GM23338 (cell line): ENCODE measurements around the gene MOCOS. TPM values are rescaled to one million over a fixed set of nuclear protein-coding genes. Genes with fewer than 3 reads are reported as not detected.

Source experiments
- ATAC-seq: fragments of 200-7000 bp; cut with Tn5 transposase; 3 replicates; pipeline ENCODE4 v1.9.1; 2020
- DNase-seq: peaks from one replicate; pipeline ENCODE4 v3.0.0-alpha.2; 2015; ENCODE audit warnings: low spot score
- H2AFZ ChIP-seq: fragments of 200-600 bp; sonication (generic); 2 replicates; pipeline ENCODE4 v1.8.0; 2016; ENCODE audit warnings: antibody characterized with exemption, mild to moderate bottlenecking, moderate library complexity
- H3F3A ChIP-seq: fragments of 200-600 bp; sonication (generic); replicated peaks from 2 replicates; pipeline ENCODE4 v1.8.0; 2017; ENCODE audit warnings: antibody characterized with exemption, mixed run types, low read depth
- H3K27ac ChIP-seq: fragments of 200-600 bp; sonication (generic); 2 replicates; pipeline ENCODE4 v1.6.1; 2016; ENCODE audit warnings: low read depth
- H3K27me3 ChIP-seq: fragments of 200-600 bp; sonication (generic); 2 replicates; pipeline ENCODE4 v1.8.0; 2016; ENCODE audit warnings: mild to moderate bottlenecking, mixed run types, moderate library complexity; ENCODE audit not compliant: insufficient read depth
- H3K36me3 ChIP-seq: fragments of 200-600 bp; sonication (generic); 2 replicates; pipeline ENCODE4 v1.8.0; 2016; ENCODE audit warnings: mild to moderate bottlenecking; ENCODE audit not compliant: insufficient read depth
- H3K4me1 ChIP-seq: fragments of 200-600 bp; sonication (generic); 2 replicates; pipeline ENCODE4 v1.8.0; 2016; ENCODE audit warnings: mild to moderate bottlenecking, moderate library complexity; ENCODE audit not compliant: insufficient read depth
- H3K4me2 ChIP-seq: fragments of 200-600 bp; sonication (generic); 2 replicates; pipeline ENCODE4 v1.7.1; 2017; ENCODE audit warnings: mixed run types
- H3K4me3 ChIP-seq: fragments of 200-600 bp; sonication (generic); 2 replicates; pipeline ENCODE4 v1.6.1; 2016; ENCODE audit warnings: mixed run types
- H3K79me2 ChIP-seq: fragments of 200-600 bp; sonication (generic); replicated peaks from 2 replicates; pipeline ENCODE4 v1.8.0; 2017; ENCODE audit warnings: mild to moderate bottlenecking; ENCODE audit not compliant: insufficient read depth
- H3K9me2 ChIP-seq: fragments of 200-600 bp; sonication (generic); 2 replicates; pipeline ENCODE4 v1.8.0; 2017; ENCODE audit not compliant: insufficient read depth
- H4K20me1 ChIP-seq: fragments of 200-600 bp; sonication (generic); replicated peaks from 2 replicates; pipeline ENCODE4 v1.8.0; 2017; ENCODE audit warnings: mild to moderate bottlenecking; ENCODE audit not compliant: insufficient read depth
- H3K27ac Mint-ChIP-seq: 2 replicates; pipeline ENCODE4 v1.8.0; 2020; ENCODE audit warnings: inconsistent platforms, mild to moderate bottlenecking, moderate library complexity, mixed read lengths
- H3K27me3 Mint-ChIP-seq: 3 replicates; pipeline ENCODE4 v1.8.0; 2022; ENCODE audit warnings: low read depth, mild to moderate bottlenecking, moderate library complexity, mixed read lengths, inconsistent platforms; ENCODE audit not compliant: insufficient read depth, poor library complexity
- H3K36me3 Mint-ChIP-seq: 3 replicates; pipeline ENCODE4 v1.8.0; 2021; ENCODE audit warnings: low read depth, mild to moderate bottlenecking, inconsistent platforms, moderate library complexity, mixed read lengths
- H3K4me1 Mint-ChIP-seq: 3 replicates; pipeline ENCODE4 v1.8.0; 2020; ENCODE audit warnings: mild to moderate bottlenecking, inconsistent platforms, mixed read lengths
- H3K4me3 Mint-ChIP-seq: 3 replicates; pipeline ENCODE4 v1.8.0; 2021; ENCODE audit warnings: moderate library complexity, mild to moderate bottlenecking, inconsistent platforms, mixed read lengths
- H3K9me3 Mint-ChIP-seq: 3 replicates; pipeline ENCODE4 v1.8.0; 2020; ENCODE audit warnings: moderate library complexity, mild to moderate bottlenecking, inconsistent platforms, mixed read lengths
- CREB1 ChIP-seq: fragments of 250-450 bp; sonication (Bioruptor Pico); IDR thresholded peaks from 2 replicates; pipeline ENCODE4 v1.5.0; 2020; ENCODE audit warnings: low read depth, mild to moderate bottlenecking, moderate library complexity
- CTCF ChIP-seq, 2 experiments: fragments of 200-600 bp in 1 of 2; sonication (generic) in 1 of 2; conservative IDR thresholded peaks; 2 replicates each; pipeline versions ENCODE4 v1.5.1 to v1.6.1; 2016 to 2017; ENCODE audit warnings: antibody characterized with exemption in 2 of 2, low read depth in 2 of 2, mild to moderate bottlenecking in 2 of 2, moderate library complexity in 1 of 2
- ETS1 ChIP-seq: IDR thresholded peaks from 2 replicates; pipeline ENCODE4 v1.6.1; 2016; ENCODE audit warnings: antibody characterized with exemption
- EZH2 ChIP-seq: fragments of 200-600 bp; sonication (generic); IDR thresholded peaks from one replicate; pipeline ENCODE4 v1.8.0; 2017; ENCODE audit warnings: antibody characterized with exemption, mild to moderate bottlenecking, low read depth; ENCODE audit not compliant: unreplicated experiment
- EZH2phosphoT487 ChIP-seq: fragments of 200-600 bp; sonication (generic); IDR thresholded peaks from one replicate; pipeline ENCODE4 v1.8.1; 2018; ENCODE audit warnings: antibody characterized with exemption; ENCODE audit not compliant: unreplicated experiment
- JUNB ChIP-seq: IDR thresholded peaks from one replicate; pipeline ENCODE4 v1.6.1; 2016; ENCODE audit warnings: antibody characterized with exemption; ENCODE audit not compliant: unreplicated experiment
- NANOG ChIP-seq: IDR thresholded peaks from 2 replicates; pipeline ENCODE4 v1.6.1; 2016; ENCODE audit warnings: antibody characterized with exemption, borderline replicate concordance
- POLR2AphosphoS5 ChIP-seq: IDR thresholded peaks from 2 replicates; pipeline ENCODE4 v1.6.1; 2016; ENCODE audit warnings: antibody characterized with exemption, low read depth
- REST ChIP-seq: IDR thresholded peaks from one replicate; pipeline ENCODE4 v1.6.1; 2018; ENCODE audit warnings: antibody characterized with exemption; ENCODE audit not compliant: unreplicated experiment
- STAT1 ChIP-seq: IDR thresholded peaks from one replicate; pipeline ENCODE4 v1.6.1; 2016; ENCODE audit warnings: antibody characterized with exemption; ENCODE audit not compliant: unreplicated experiment
- ZNF114 ChIP-seq: fragments of 250-450 bp; sonication (Bioruptor Pico); IDR thresholded peaks from 2 replicates; pipeline ENCODE4 v1.5.0; 2020; ENCODE audit warnings: mild to moderate bottlenecking, moderate library complexity
- ZNF331 ChIP-seq: fragments of 250-450 bp; sonication (Bioruptor Pico); IDR thresholded peaks from 2 replicates; pipeline ENCODE4 v1.5.0; 2020; ENCODE audit warnings: low read depth, mild to moderate bottlenecking, moderate library complexity
- ZNF462 ChIP-seq: fragments of 250-450 bp; sonication (Bioruptor Pico); IDR thresholded peaks from 2 replicates; pipeline ENCODE4 v1.5.0; 2020; ENCODE audit warnings: mild to moderate bottlenecking, moderate library complexity
- polyA plus RNA-seq: library from polyadenylated mRNA; unstranded; fragments of >200 nt; fragmentation: Nextera tagmentation; extraction: Ambion mirVana; gene quantifications from 2 replicates; pipeline ENCODE4 v1.2.1, GENCODE V29; 2016
- total RNA-seq: library from RNA; depleted of rRNA; stranded (reverse); fragments of >200 nt; shearing (Covaris generic); gene quantifications from 2 replicates; pipeline ENCODE4 v1.2.3, GENCODE V29; 2014

MOCOS gene
- total and polyA plus RNA-seq, 2 experiments from 2014 or later, result 3.9 to 7.2 TPM

- TF ChIP-seq NANOG (no peak), CREB1 (CRISPR knock-in tag) (no peak), EZH2 (no peak), JUNB (no peak), ZNF114 (CRISPR knock-in tag) (no peak), EZH2phosphoT487 (no peak), STAT1 (no peak), ETS1 (no peak), CTCF (conservative IDR thresholded peaks at IDR 0.05; ENCODE audit: low read depth in 2 of 2) (no peak), ZNF331 (CRISPR knock-in tag) (no peak), ZNF462 (CRISPR knock-in tag) (no peak), POLR2AphosphoS5 (no peak), REST (no peak)
- Histone ChIP-seq H4K20me1 (no peaks in the 10 kb centered on the region), H3K79me2 (no peaks in the 10 kb centered on the region), H3K36me3 (peaks cover 13% of the 10 kb centered on the region), H2AFZ (no peak overlapping the region), H3K27me3 (no peaks in the 10 kb centered on the region), H3K27ac (peak overlapping the region; percentile 42; the same call in 1 of the 2 replicates), H3K4me1 (no peaks in the 10 kb centered on the region), H3F3A (no peaks in the 10 kb centered on the region), H3K4me3 (no peak overlapping the region), H3K9me2 (no peaks in the 10 kb centered on the region), H3K4me2 (no peak overlapping the region)
- H3K36me3 Mint-ChIP-seq, result peaks cover 22% of the 10 kb centered on the region
- H3K4me3 Mint-ChIP-seq, result no peak overlapping the region
- H3K27me3 Mint-ChIP-seq, result peaks cover 2% of the 10 kb centered on the region
- no peak for DNase-seq
- ATAC-seq, result no peak
- peak overlapping the region; percentile 16; the same call in 1 of the 2 replicates for H3K27ac Mint-ChIP-seq
- no peaks in the 10 kb centered on the region for H3K9me3 Mint-ChIP-seq
- peaks cover 8% of the 10 kb centered on the region for H3K4me1 Mint-ChIP-seq
Measured at GRCh38 chr18:36177913-36178312, 9.4 kb upstream of the MOCOS start.
